ENCODE results near the gene MT4.

DNA sequence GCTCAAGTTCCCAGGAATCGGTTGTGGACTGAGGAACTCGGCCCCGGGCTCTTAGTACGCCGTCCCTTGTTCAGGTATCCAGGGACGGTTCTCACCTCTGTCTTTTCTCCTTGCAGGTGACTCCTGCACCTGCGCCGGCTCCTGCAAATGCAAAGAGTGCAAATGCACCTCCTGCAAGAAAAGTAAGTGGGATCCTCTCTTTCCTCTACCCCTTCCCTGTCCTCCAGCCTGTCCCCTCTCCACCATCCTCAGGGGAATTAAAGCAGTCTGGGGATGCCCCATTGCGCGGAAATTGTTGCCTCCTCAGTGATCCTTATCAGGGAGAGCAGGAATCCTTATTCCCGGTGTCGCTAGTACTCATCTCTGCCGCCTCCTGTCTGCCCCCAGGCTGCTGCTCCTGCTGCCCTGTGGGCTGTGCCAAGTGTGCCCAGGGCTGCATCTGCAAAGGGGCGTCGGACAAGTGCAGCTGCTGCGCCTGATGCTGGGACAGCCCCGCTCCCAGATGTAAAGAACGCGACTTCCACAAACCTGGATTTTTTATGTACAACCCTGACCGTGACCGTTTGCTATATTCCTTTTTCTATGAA, 44.1 kb downstream of the MT4 start:
- TF ChIP-seq POLR2AphosphoS5 (IDR thresholded peaks at IDR 0.05; ENCODE audit: low read depth, low read length) (no peak), TAF1 (IDR thresholded peaks at IDR 0.05; ENCODE audit: borderline replicate concordance, insufficient read depth, low read length) (no peak)

Measured in PFSK-1 (cell line).